Kidney tubule cell (primary cell): ENCODE measurements around the gene RBBP5.

ENCODE experiments used
- DNase-seq: peaks from one replicate; pipeline ENCODE4 v3.0.0-alpha.2; 2018; ENCODE audit warnings: low spot score

Gene RBBP5

GRCh38 chr1:205074084-205074483, 47.7 kb downstream of the RBBP5 start:
- DNase-seq, result no peak

- DNase-seq, result no peak
Measured at GRCh38 chr1:205073511-205073910, 48.3 kb downstream of the RBBP5 start.

GRCh38 chr1:205072881-205073280, 48.9 kb downstream of the RBBP5 start:
- no peak for DNase-seq

GRCh38 chr1:205072286-205072685, 49.5 kb downstream of the RBBP5 start:
- no peak for DNase-seq

GRCh38 chr1:205071801-205072200, 50.0 kb downstream of the RBBP5 start:
- DNase-seq, result no peak

GRCh38 chr1:205071028-205071409, 50.8 kb downstream of the RBBP5 start:
- DNase-seq, result no peak

- no peak for DNase-seq
Measured at GRCh38 chr1:205069371-205070125, 52.2 kb downstream of the RBBP5 start.

- DNase-seq, result no peak
Measured at GRCh38 chr1:205068457-205069040, 53.2 kb downstream of the RBBP5 start.

- DNase-seq, result no peak
Measured at GRCh38 chr1:205068001-205068400, 53.8 kb downstream of the RBBP5 start.

GRCh38 chr1:205067031-205067430, 54.7 kb downstream of the RBBP5 start:
- DNase-seq, result no peak

- DNase-seq, result no peak
Measured at GRCh38 chr1:205066141-205066818, 55.5 kb downstream of the RBBP5 start.

GRCh38 chr1:205065666-205066065, 56.1 kb downstream of the RBBP5 start:
- DNase-seq, result no peak

GRCh38 chr1:205064741-205065316, 56.9 kb downstream of the RBBP5 start:
- DNase-seq, result no peak

GRCh38 chr1:205064301-205064700, 57.5 kb downstream of the RBBP5 start:
- no peak for DNase-seq

GRCh38 chr1:205062895-205063294, 58.9 kb downstream of the RBBP5 start:
- no peak for DNase-seq

- no peak for DNase-seq
Measured at GRCh38 chr1:205062319-205062718, 59.5 kb downstream of the RBBP5 start.

GRCh38 chr1:205061665-205062069, 60.1 kb downstream of the RBBP5 start:
- DNase-seq, result peak; percentile 76

GRCh38 chr1:205061227-205061626, 60.6 kb downstream of the RBBP5 start:
- DNase-seq, result no peak

GRCh38 chr1:205060746-205061145, 61.0 kb downstream of the RBBP5 start:
- no peak for DNase-seq

- DNase-seq, result no peak
Measured at GRCh38 chr1:205059660-205060059, 62.1 kb downstream of the RBBP5 start.

- DNase-seq, result no peak
Measured at GRCh38 chr1:205058853-205059252, 62.9 kb downstream of the RBBP5 start.

GRCh38 chr1:205057808-205058575, 63.8 kb downstream of the RBBP5 start:
- DNase-seq, result no peak
